Frontal cortex (tissue), 4 donors: ENCODE results near the gene METTL14. TPM values are rescaled to one million over a fixed set of nuclear protein-coding genes. Genes with fewer than 3 reads are reported as not detected.

Source experiments
- DNase-seq, 2 donors: peaks; one replicate each; pipeline ENCODE4 v3.0.0; 2012; ENCODE audit warnings: low spot score in 2 of 2
- FAIRE-seq: peaks from 2 replicates; lab custom pipeline; 2012; peaks lifted over from hg19 to GRCh38; lab: Jason Lieb, UNC
- small RNA-seq: library from RNA; depleted of rRNA; stranded (forward); fragments of <200 nt; gene quantifications from one replicate; pipeline ENCODE3, GENCODE V24; 2014
- total RNA-seq: library from RNA; depleted of rRNA; stranded (reverse); fragments of >200 nt; gene quantifications from one replicate; pipeline ENCODE4 v1.2.3, GENCODE V29; 2014
- donor health status: control.
- donor health status: control.
- donor health status: control.

Gene METTL14
- total RNA-seq, 1 donor from 2014 or later = 18.8 TPM

- no peak for FAIRE-seq
- no peak for DNase-seq
Observed at GRCh38 chr4:118756429-118756828, 71.2 kb downstream of the METTL14 start.

DNA sequence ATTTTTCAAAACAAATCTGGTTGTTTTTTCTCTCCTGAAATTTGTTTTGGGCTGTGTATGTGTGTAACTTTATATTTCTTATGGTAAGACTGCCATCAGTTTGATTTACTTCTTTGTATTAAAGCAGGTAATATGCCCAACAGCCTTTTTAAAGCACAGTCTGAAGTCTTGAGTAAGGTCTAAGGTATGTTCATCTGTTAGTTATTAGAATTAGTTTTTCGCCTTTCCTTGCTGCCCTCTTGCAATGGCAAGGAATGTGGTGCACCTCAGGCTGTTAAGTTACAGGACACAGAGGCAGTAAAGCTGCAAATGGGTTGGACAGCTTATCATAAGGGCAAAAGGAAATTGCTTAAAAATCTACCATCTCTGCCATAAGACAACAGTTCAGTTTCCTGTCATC is 71.8 kb downstream of the METTL14 start:
- FAIRE-seq = no peak
- no peak for DNase-seq

- DNase-seq = no peak
- no peak for FAIRE-seq
Observed at GRCh38 chr4:118757761-118758251, 72.6 kb downstream of the METTL14 start.

GRCh38 chr4:118758293-118758692 is 73.1 kb downstream of the METTL14 start:
- peak; percentile 59 for FAIRE-seq

DNA sequence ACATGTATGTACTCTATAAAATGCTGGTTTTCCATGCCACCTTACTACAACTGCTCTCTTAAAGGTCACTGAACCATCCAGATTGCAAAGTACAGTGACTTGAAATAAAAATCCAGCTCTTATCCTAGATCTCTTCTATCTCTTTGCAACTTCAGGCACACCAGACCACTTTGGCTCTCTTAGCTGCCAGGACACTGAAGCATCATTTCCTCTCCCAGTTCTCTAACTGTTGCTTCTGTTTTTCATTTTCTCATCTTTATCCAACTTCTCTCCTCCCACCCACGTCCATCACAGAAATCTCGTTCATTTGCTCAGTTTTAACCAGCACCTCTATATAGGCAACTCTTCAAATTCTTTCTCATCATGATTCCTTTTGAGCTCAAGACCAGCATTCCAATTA is 74.3 kb downstream of the METTL14 start:
- no peak for DNase-seq
- no peak for FAIRE-seq

More at GRCh38 chr4:118758293-118758692, 73.1 kb downstream of the METTL14 start:
- no peak for DNase-seq

DNA sequence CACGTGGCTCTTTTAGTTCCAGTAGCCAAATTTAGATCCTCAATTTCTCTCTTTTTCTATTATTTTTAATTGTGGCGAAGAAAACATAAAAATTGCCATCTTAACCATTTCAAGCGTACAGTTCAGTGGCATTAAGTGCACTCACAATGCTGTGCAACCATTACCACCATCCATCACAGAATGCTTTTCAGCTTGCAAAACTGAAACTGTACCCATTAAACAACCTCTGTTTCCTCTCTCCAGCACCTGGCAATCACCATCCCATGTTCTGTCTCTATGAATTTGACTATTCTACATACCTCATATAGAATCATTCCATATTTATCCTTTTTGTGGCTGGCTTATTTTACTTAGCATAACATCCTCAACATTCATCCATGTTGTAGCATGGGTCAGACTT is 74.9 kb downstream of the METTL14 start:
- FAIRE-seq (no peak), DNase-seq (no peak)

GRCh38 chr4:118760493-118760892 is 75.3 kb downstream of the METTL14 start:
- FAIRE-seq (no peak), DNase-seq (no peak)

- FAIRE-seq (no peak), DNase-seq (no peak)
Observed at GRCh38 chr4:118761397-118762016, 76.3 kb downstream of the METTL14 start.

DNA sequence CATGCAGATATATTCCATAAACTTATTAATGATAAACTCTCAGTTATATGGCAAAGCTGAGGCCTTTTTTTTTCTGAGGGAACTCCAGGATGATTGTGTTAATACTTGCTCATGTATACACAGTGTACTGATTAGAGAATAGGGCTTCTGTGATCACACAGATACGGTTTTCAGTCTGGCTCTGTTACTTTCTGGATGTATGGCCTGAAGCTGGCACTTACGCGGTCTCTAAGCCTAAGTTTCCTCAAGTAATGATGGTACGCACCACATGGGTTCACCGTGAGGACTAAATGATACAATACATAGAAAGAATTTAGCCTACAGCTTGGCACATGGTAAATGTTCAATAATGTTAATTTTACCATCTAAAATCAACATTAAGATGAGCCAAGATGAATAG is 77.0 kb downstream of the METTL14 start:
- FAIRE-seq (no peak), DNase-seq (no peak)

DNA sequence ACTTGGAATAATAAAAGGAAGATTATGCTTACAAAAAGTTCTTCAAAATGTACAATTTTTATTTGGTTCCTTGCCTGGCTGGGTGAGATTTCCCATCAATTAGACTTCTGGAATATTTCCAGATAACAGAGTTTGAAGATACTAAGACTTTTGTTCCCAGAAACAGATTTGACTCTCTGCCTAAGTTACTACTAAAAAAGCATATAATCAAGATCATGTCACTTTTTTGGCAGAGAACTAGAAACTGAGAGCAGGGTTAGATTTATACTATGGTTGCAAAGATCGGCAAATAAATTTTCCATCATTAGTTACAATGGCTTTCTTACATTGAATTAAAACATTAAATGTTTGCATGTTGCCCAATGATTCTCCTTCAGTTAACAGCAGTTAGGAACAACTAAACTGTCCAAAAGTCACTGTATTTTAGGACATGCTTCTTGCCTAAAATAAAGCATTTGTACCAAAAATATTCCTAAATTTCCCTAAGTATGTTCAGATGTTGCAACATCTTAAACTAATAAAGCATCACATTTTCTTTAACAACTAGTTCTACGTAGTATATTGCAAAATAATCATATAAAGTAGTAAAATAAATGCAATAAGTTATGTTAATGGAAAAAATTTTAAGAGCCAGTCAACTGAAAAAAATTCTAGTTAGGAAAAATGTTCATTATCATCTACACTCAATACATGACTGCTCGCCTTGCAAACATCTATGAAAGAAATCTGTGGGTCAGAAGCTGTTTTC is 77.7 kb downstream of the METTL14 start:
- DNase-seq = no peak
- FAIRE-seq = no peak

Small RNA genes lying within 50 kb of the gene (small RNA-seq; reads per million reads assigned to genes)
- gene SEPT14P4 = not detected

Other genes starting within 250 kb of the METTL14 start
- gene SEC24D, start 150.7 kb downstream of the METTL14 start, total RNA-seq = 8.2 TPM
- gene SYNPO2, start 203.5 kb downstream of the METTL14 start, total RNA-seq = 1.6 TPM